Suppressor macrophage (primary cell): ENCODE data around the gene WWTR1.

ENCODE experiments used
- DNase-seq, 4 experiments: peaks; one replicate each; pipeline ENCODE4 v3.0.0-alpha.2; 2020 to 2022

WWTR1 gene

DNA sequence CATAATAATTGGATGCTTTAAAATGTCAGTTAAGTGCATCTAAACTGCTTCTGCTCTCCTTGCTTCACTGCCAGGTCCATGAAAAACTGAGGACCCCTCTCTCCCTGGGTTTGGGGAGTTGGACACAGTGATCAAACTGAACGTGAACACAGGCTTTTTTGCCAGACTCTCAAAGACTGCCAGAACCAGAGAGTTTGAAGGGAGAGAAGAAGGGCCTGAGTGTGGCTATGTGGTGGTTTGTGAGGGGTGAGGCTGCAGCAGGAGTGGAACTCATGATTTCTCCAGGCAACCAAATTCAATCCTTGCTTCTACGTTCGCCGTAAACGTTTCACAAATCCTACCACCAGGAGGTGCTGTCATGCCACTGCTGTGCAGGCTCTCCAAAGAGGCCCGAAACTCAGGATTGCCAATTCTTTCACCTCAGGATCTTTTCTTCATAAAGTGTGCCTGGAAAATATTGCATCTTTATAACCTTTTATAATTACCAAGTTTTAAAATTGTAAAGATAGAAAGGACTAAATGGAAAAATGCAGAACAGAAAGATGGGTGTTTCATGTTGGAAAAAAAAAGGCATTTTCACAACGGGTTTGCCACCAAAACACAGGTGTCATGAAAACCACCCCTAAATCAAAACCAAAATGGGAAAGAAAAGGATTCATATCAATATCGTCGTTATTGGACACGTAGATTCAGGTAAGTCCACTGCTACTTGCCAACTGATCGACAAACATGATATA is 163.6 kb downstream of the WWTR1 start:
- DNase-seq, result peak; percentile 80 to 90 (median 88)

DNA sequence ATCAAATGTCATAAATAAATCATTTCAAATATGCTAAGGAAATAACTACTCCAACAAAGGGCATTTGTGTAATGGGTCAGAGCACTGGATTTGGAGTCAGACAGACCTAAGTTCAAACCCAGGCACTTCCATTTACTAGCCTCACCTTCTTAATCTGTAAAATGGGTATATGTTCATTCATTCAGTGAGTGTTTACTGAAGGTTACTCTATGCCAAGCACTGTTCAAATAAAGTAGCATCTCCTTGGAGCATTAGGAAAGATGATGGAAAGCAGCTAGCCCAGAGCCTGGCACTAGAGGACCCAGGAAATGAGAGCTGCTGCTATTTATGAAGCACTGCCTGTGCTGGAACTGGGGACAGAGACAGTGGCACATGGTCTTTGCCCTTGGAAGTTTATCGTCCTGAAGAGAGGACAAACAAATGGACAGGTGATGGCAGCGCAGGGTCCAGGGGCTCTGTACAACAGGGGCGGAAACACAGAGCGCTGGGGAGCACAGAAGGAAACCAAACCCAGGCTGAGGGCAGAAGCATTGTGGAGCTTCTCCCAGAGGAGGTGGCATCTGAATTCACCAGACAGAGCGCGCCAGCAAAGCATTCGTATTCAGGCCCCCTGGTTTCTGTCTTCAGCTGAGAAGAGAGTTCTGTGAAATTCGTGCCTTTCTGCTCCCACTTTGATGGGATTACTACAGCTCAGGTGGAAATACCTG is 164.4 kb downstream of the WWTR1 start:
- DNase-seq, result no peak

DNA sequence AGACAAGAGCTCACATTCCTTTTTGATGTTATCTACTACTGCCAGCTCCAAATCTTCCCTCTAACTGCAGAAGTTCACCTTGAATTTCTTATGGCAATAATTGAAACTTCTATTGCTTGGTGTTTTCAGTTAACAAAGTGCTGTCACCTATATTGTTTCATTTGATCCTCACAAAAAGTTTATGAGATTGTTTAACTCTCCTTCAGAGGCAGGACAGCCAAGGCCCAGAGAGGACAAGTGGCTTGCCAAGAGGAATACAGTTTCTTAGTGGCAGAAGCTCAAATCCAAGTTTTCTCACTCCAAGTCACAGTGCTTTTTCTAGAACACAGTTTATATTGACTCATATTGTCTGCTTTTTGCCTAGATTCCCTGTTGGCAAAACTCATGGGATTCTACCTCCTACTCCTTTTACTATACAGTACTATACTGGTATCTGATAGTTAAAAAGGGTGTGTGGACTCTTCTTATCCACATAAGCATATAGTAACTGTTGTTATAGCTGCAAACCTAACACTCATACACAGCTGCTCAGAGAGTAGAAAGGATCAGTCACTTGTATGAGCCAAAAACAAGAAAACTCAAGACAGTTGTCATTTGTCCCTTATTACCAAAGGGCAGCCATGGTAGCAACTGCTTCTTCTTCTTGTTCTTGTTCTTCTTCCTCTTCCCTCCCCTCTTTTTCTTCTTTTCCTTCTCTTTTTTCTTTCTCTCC is 167.4 kb downstream of the WWTR1 start:
- no peak for DNase-seq

DNA sequence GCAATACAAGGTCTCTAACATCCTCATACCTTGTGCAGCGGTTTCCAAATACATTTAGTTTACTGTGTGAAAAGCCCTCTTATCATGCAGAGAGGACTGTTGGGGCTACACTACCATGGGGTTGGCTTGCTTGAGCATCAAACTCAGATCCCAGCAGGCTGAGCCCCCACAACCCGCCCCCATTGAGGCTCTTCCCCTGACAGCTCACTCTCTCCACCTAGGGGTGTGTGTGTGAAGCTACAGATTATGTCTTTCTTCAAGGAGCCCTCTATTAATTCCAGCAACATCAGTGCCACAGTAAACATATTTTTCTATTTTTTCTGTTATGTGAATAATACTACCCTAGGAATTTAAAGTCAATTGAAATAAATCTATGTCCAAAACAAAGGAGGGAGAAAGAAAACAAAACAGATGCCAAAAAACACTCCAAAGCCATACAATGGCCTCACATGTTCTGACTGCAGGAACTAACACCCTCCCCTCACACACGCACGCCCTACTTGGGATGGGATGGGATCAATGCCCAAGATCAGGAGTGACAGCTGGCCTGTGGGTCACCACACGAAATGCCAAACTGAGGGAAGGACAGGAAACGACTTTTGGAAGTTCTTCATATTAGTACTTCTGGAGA is 168.7 kb downstream of the WWTR1 start:
- DNase-seq, result no peak

DNA sequence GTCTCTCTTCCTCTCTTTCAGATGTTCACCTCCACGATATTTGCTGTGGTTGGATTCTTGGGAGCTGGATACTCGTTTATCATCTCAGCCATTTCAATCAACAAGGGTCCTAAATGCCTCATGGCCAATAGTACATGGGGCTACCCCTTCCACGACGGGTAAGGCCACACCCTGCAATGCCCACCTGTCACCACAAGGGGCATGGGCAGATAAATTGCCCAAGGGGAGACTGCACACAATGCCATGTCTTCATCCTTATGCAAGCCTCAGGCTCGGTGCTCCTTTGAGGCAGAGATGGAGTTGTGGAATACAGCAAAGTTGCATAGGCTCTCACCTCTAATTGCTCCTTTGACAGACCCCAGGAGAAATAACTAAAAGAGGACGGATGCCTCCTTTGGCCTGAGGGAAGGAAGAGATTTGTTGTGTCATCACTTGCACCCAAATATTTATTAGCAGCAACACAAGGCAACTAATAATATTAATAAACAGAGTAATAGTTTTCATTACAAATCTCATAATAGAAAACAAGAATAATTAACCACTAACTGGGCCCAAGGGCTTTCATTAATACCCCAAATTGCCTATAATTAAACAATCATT is 170.1 kb downstream of the WWTR1 start:
- DNase-seq, result peak in 3 of 4 experiments; percentile 36 to 54 (median 43)

DNA sequence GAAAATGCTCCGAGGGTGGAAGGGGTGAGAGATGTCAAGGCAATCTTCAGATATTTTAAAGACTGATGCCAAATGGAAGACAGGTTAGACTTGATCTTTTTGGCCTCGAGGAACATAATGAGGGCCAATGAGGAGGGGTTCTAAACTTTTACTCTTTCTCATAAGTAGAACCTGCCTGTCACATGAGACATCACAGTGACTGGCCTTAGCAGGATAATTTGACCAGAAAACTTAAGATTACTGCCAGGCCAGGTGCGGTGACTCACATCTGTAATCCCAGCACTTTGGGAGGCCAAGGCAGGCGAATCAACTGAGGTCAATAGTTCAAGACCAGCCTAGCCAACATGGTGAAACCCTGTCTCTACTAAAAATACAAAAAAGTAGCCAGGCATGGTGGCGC is 171.1 kb downstream of the WWTR1 start:
- no peak for DNase-seq

DNA sequence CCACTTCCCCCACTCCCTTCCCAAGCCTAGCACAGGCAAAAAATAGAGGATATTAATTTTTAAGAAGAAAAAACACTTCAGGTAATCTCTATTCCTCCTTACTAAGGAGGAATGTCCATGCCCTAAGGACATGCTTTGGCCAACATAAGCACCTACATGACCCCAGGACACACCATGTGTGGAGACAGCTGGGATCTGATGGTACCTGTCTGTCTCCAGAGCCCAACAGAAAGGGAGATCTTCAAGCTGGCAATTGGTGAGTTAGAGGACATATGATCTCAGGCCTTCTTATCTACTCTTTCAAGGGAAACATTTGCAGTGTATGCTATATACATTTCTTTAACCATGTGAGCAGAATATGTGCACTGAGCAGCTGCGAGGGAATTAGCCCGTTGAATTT is 176.3 kb downstream of the WWTR1 start:
- no peak for DNase-seq

DNA sequence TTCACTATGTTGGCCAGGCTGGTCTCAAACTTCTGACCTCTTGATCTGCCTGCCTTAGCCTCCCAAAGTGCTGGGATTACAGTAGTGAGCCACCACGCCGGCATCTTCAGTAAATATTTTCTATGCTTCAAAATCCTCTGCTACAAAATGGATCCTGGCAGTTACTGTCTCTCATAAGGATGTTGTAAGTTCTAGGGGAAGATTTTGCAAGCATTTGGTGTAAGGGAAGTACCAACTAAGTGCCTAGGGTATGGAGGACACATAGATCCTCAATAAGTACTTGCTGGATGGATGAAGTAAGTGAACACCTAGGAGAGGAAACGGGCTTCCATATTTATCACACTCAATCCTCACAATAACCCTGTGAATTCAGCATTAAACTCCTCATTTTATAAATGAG is 176.8 kb downstream of the WWTR1 start:
- DNase-seq, result peak in 3 of 4 experiments; percentile 19 to 55 (median 41)

DNA sequence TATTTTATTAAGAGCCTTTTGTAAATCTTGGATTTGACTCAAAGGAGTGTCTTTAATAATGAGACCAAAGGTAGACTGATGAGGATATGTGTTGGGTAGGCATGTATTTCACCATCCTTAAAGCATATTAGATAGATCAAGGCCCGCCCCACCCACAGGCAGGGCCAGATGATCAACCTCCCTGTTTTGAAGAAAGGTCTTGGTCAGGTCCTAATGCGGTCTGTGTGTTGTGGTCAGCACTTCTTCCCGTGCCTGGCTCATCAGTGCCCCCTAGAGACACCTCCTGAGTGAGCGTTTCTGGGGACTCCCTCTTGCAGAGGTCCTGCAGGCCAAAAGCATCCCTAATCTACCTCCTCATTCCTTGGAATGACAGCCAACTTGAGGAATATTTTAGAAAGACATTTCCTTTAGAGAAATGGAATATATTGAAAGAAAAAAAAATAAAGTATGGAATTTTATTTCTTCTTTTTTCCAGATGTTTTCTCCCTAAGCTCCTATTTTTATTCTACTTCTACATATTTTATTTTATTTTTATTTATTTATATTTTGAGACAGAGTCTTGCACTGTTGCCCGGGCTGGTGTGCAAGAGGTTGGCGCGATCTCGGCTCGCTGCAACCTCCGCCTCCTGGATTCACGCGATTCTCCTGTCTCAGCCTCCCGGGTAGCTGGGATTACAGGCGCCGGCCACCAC is 177.4 kb downstream of the WWTR1 start:
- DNase-seq, result peak; percentile 68 to 86 (median 82)

DNA sequence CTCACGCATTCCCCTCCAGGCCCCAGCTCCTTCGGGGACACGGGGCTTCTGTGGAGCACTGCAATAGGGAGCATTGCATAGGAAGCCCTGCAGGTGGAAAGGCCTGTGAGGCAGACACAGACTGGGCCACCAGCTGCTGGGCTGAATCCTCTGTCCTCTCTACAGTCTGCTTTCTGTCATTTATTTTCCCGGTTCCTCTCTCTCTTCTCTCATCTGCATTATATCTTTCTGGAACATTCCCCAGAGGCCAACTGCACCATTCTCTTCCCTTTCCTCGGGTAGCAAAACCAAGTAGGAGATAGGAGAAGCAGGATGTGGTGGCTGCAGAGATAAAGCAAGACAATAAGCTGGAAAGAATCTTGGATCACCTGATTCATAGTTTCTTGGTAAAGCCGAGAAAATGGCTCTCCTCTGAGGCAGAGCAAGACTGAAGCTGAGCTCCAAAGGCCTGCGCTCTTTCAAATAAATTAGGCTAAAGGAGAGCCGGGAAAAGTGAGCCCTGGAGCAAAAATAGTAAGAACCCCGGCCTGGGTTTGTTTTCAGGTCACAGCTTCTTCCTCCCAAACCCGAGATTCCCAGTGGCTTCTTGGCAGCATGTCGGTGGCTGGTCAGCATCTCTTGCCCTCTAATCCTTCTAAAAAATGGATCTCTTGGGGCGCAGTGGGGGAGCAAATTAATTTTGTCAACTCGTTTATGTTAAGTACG is 178.1 kb downstream of the WWTR1 start:
- DNase-seq, result no peak

DNA sequence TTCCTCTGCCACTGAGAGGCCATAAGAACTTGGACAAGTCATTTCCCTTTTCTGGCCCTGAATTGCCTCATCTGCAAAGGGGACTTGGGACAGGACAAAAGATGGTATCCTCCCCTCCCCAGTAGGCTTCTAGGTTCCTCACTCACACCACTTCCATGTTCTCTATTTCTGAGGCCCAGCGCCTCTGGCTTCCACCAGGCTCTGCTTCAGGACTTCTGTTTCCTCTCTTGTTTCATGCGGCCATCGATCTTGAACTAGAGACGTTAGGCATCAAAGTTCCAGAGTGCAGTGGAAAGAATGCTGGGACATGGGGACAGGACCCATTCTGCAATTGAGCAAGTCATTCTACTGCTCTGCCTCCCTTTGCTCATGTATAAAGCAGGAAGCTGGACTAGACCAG is 181.6 kb downstream of the WWTR1 start:
- DNase-seq, result peak; percentile 51 to 75 (median 72)

DNA sequence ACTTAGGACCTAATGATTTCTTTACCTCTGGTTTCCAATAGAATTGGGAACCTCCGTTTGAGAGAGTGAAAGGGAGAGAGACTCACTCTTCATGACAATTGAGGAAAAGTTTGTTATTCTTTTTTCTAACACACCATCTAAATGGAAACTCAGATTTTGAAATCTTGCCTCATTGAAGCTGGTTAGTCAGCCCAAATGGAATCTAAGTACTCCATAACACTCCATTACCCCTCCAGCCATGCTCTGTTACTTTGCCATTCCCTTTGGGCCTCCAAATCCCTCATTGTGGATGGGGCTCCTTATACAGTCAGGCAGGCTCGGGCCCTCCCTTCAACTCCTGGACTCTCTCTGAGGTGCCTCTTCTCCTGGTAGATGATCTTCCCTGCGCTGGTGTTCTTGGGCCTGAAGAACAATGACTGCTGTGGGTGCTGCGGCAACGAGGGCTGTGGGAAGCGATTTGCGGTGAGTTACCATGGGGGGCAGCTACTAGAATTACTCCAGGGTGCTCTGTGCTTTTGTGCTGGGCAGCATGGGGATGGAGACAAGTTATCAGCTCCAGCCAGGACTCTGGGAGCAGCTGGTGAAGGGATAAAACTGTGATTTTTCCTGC is 182.3 kb downstream of the WWTR1 start:
- no peak for DNase-seq

DNA sequence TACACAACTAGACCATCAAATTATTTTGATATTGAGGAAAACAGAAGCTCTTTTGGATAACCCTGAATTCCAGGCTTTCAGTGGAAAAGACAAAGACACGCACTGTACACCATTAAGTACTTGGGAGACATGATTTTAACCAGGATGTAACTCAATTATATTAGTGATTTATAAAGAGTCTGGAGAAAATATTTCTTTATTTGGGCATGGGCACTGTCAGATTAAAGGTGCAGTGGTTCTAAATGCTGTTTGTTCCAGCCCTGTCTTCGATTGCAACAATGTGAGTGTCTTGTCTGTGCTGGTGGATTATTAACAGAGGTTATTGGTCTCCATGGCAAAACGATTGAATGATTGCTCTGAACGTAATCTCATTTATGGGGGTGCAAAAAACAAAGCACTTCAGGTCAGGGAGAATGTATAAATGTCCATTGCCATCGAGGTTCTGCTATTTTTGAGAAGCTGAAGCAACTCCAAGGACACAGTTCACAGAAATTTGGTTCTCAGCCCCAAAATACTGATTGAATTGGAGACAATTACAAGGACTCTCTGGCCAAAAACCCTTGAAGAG is 183.5 kb downstream of the WWTR1 start, which contains the start of gene TM4SF4:
TSS of gene TM4SF4 (plus strand) at position 448 of the 568 bp plus-strand sequence. CDS start 181 bp downstream, outside the sequence.
- no peak for DNase-seq

DNA sequence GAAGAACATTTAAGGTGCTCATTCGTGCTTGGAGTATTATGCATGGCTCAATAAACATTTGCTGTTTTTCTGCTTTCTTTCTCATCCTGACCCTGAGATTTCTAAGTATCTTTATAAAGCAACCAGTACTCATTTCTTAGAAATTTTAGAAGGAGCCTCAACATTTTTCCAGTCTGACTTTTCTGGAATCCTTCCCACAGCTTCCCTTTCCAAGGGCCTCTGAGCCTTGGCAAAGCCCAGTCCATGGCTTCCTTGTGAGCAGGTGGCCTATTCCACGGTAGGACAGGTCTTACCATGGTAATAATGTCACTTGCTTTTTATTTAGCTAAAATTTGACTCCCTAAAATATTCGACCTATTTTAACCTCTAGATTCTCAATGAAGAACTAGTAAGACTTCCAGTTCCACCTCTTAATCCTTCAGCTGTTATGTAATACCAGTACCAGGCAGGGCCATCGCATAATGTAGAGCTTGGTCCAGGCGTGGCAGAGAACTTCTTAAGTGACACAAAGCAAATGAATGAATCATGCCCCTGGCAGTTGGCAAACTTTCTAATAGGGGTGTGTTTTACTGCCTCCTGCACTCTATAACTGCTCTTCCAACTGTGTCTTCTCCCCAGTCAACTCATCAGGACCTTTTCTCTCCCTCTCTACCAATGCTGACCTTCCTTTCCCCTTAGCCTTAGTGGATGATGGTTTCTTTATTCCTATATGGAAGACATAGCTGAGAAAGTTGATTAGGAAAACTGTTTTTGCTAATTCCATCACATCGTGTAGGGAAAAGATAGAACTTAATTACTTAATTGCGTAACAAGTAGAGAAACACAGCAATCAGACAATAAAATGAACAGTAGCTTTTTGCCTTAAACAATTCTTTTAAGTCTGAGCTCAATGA is 184.2 kb downstream of the WWTR1 start:
- DNase-seq, result peak; percentile 51 to 74 (median 58)

DNA sequence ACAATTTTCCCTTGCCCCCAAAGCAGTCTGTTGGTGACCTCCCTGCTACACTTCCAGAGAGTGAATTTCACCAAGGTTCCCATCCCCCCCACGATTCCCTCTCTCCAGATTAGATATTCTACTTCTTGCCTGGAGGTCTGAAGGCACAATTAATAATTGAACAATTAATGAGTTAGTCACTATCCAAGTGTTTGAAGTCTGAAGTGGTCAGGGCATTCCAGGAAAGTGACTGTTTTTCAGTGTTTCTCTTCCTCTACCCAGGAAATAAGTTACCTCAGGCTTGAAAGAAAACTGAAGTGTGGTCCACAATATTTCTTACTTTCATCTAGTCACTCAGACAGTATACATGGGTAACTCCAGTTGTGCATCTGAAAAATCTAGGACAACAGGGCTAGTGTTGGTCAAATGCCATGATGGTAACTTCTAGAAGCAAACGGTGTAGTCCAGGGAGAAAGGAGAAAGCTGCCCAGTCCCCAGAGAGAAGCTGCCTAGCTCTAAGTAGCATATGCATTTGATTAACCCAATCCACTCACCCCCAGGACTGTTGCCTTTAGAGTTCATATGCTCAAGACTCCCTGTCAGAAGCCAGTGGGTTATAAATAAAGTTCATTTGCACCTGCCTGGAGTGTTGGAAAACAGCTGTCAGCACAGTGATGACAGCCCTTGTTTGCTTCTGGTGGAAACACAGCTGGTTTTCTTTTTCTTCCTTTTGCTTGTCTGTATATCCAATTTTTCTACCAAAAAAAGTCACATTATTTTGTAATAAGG is 185.6 kb downstream of the WWTR1 start:
- DNase-seq, result no peak

DNA sequence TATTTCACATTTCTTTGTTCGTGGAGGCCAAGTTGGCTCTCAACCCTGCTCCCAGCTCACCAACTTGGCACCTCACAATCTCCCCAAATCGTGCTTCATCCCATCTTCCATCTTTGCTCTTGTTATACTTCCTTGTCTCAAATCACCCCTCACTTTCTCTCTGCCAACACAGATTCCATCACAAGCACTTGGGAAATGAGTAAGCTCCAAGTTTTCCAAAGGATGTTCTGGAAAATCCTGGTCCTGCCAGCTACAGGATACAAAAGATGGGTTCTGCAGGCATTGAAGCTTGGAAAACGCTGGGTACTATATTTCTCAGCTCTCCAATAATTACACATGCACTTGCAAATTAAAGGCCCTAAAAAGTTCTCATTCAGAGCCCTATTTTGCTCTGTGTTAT is 187.4 kb downstream of the WWTR1 start:
- no peak for DNase-seq

DNA sequence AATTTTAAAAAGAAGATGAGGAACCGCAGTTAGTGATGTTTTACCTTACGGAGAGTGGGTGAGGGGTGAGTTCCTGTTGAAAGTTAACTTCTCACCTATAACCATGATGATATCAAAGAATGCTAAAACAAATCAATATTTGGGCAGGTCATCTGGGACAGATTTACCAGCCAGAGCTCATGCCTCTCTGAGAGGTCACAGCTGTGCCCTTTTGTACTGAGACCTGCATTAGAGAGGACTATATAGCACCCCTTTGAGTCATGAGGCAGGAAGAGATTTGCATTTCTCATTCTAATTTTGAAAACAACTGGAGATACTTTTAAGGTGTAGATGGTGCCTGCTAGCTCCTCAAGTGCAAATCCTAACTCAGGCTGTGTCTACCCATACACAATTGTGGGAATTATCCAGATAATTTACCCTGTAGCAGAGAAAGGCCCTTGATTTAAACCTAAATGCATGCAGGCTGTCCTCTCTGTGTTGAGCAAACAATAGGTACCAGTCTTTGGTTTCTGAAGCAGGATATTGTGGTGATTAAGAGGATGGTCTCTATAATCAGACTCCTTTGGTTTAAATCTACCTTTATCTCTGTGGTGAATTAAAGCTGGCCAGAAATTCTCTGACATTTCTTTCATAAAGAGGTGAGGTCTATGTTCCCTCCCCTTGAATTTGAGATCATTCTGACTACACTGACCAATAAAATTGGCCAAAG is 189.2 kb downstream of the WWTR1 start:
- DNase-seq, result no peak
